ENCODE results near the gene CD48. TPM values are rescaled to one million over a fixed set of nuclear protein-coding genes. Genes with fewer than 3 reads are reported as not detected.

CD48 gene
- total RNA-seq, 2 experiments from 2014 or later = 387 to 395 TPM

- DNase-seq (no peak), ATAC-seq (ENCODE audit: poor library complexity) (no peak)
- H3K9me3 Mint-ChIP-seq = no peaks in the 10 kb centered on the region
- no peak overlapping the region for H3K27ac ChIP-seq (ENCODE audit: low read depth in 1 of 2, low read length in 2 of 2)
- POLR2A ChIA-PET = interaction anchor here (1.2 kb wide), 1 partner anchor 8 kb away, joined by 3 read pairs; no protein-coding TSS in a partner anchor
- H3K27me3 Mint-ChIP-seq = no peaks in the 10 kb centered on the region
- H3K36me3 ChIP-seq (ENCODE audit: insufficient read depth, low read length) = no peaks in the 10 kb centered on the region
- no peak overlapping the region for H3K4me3 ChIP-seq (ENCODE audit: low read length)
- no peaks in the 10 kb centered on the region for H3K27me3 ChIP-seq (ENCODE audit: control insufficient read depth in 1 of 2, insufficient read depth in 2 of 2, low read length in 2 of 2)
- H3K4me3 Mint-ChIP-seq = no peak overlapping the region
- CTCF ChIA-PET = no interaction called here
- peaks cover 45% of the 10 kb centered on the region for H3K4me1 ChIP-seq (ENCODE audit: insufficient read depth, low read length)
- intact Hi-C loops (cut with DNase I, micrococcal nuclease) = no loop called here
- no peaks in the 10 kb centered on the region for H3K9me3 ChIP-seq (ENCODE audit: control insufficient read depth in 1 of 2, insufficient read depth in 1 of 2, low read length in 2 of 2)
- no peaks in the 10 kb centered on the region for H3K36me3 Mint-ChIP-seq (ENCODE audit: low read depth)
- peaks cover 17% of the 10 kb centered on the region for H3K4me1 Mint-ChIP-seq (ENCODE audit: low read depth)
- H3K27ac Mint-ChIP-seq = no peak overlapping the region
- TF ChIP-seq, protein P1, sequence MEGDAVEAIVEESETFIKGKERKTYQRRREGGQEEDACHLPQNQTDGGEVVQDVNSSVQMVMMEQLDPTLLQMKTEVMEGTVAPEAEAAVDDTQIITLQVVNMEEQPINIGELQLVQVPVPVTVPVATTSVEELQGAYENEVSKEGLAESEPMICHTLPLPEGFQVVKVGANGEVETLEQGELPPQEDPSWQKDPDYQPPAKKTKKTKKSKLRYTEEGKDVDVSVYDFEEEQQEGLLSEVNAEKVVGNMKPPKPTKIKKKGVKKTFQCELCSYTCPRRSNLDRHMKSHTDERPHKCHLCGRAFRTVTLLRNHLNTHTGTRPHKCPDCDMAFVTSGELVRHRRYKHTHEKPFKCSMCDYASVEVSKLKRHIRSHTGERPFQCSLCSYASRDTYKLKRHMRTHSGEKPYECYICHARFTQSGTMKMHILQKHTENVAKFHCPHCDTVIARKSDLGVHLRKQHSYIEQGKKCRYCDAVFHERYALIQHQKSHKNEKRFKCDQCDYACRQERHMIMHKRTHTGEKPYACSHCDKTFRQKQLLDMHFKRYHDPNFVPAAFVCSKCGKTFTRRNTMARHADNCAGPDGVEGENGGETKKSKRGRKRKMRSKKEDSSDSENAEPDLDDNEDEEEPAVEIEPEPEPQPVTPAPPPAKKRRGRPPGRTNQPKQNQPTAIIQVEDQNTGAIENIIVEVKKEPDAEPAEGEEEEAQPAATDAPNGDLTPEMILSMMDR (IDR thresholded peaks at IDR 0.05) = no peak
Measured at GRCh38 chr1:160745551-160745950, 33.9 kb upstream of the CD48 start.

DNA sequence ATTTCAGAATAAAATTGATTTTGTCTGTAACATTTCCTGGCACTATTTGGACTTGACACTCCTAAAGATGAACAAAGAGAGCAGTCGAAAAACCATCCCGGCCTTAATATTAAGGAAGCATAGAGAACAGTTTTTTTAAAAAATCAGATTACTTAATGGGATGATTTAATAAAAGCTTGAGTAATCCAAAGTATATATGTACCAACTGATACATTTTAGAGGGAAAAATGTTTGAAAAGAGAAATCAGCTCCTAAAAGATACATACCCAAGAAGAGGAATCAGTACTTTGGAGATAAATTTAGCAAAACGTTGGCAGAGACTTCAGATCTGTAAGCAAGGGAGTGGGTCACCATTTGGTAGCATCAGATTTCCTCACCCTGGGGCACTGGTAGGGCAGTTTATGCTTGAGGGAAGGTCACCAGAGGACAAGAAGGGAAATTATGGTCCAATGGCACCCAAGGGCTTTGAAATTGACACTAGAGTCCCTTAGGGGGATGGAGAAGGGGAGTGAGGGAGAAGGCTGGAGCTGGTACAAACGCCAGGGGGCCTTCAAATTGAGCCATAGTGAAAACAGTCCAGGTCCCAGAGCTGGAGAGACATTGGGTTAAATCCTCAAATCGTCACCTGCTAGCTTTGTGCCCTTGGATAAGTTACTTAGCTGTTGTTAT, 33.4 kb upstream of the CD48 start:
- Mint-ChIP-seq H3K27ac (peak overlapping the region; percentile 57), H3K4me3 (no peak overlapping the region), H3K27me3 (no peaks in the 10 kb centered on the region), H3K9me3 (no peaks in the 10 kb centered on the region), H3K4me1 (ENCODE audit: low read depth) (peaks cover 17% of the 10 kb centered on the region), H3K36me3 (ENCODE audit: low read depth) (no peaks in the 10 kb centered on the region)
- Histone ChIP-seq H3K9me3 (ENCODE audit: control insufficient read depth in 1 of 2, insufficient read depth in 1 of 2, low read length in 2 of 2) (no peaks in the 10 kb centered on the region), H3K27me3 (ENCODE audit: control insufficient read depth in 1 of 2, insufficient read depth in 2 of 2, low read length in 2 of 2) (no peaks in the 10 kb centered on the region), H3K27ac (ENCODE audit: low read depth in 1 of 2, low read length in 2 of 2) (no peak overlapping the region), H3K36me3 (ENCODE audit: insufficient read depth, low read length) (no peaks in the 10 kb centered on the region), H3K4me1 (ENCODE audit: insufficient read depth, low read length) (peaks cover 42% of the 10 kb centered on the region), H3K4me3 (ENCODE audit: low read length) (no peak overlapping the region)
- TF ChIP-seq, protein P1 (IDR thresholded peaks at IDR 0.05) = no peak
- ATAC-seq (ENCODE audit: poor library complexity) = no peak
- ChIA-PET CTCF (interaction anchor here (1.2 to 1.9 kb wide), 2 partner anchors 23 to 70 kb away, joined by 3 to 6 read pairs; no protein-coding TSS in a partner anchor), POLR2A (interaction anchor here (0.9 to 2.7 kb wide), 5 partner anchors 9 to 277 kb away, joined by 3 to 12 read pairs (median 5); partner anchors contain the start of gene LY9)
- intact Hi-C loops (cut with DNase I, micrococcal nuclease) = no loop called here
- no peak for DNase-seq

DNA sequence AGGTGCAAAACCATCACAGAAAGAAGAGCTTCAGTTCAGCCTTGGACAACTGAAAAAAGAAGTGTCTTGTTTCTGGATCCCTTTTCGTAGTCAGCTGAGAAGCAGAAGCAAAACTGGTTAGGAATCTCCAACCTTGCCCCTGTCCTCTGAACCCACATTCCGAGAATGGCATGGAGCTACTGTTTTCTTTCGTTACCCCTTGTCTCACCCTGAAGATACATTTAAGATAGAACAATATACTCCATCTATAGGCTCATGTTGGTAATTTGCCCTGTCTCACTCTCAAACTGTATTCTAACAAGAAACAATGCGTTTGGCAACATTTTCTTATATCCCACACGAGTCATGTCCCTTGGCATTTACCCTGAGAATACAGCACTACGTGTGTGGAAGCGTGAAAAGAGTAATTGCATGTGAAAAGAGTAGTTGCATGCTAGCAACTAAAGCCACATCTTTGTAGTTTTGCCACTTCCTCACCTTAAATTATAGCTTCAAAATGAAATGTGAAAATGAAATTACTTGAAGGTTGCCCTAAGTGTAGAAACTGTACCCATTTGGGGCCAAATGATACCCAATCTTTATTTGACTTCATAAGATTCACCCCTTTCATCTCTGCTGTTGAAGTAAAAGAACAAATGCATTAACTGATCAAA, 32.7 kb upstream of the CD48 start:
- Histone ChIP-seq H3K4me3 (ENCODE audit: low read length) (no peak overlapping the region), H3K27ac (ENCODE audit: low read depth in 1 of 2, low read length in 2 of 2) (no peak overlapping the region), H3K36me3 (ENCODE audit: insufficient read depth, low read length) (no peaks in the 10 kb centered on the region), H3K27me3 (ENCODE audit: control insufficient read depth in 1 of 2, insufficient read depth in 2 of 2, low read length in 2 of 2) (no peaks in the 10 kb centered on the region), H3K4me1 (ENCODE audit: insufficient read depth, low read length) (peaks cover 39% of the 10 kb centered on the region), H3K9me3 (ENCODE audit: control insufficient read depth in 1 of 2, insufficient read depth in 1 of 2, low read length in 2 of 2) (no peaks in the 10 kb centered on the region)
- Mint-ChIP-seq H3K9me3 (no peaks in the 10 kb centered on the region), H3K4me1 (ENCODE audit: low read depth) (peaks cover 17% of the 10 kb centered on the region), H3K27ac (peak overlapping the region; percentile 57), H3K27me3 (no peaks in the 10 kb centered on the region), H3K4me3 (peak overlapping the region; percentile 42), H3K36me3 (ENCODE audit: low read depth) (no peaks in the 10 kb centered on the region)
- TF ChIP-seq, protein P1 (IDR thresholded peaks at IDR 0.05) = no peak
- CTCF ChIA-PET = interaction anchor here (1.2 to 1.9 kb wide), 2 partner anchors 24 to 69 kb away, joined by 3 to 6 read pairs; no protein-coding TSS in a partner anchor
- peak in 3 of 14 experiments; percentile 46 to 76 (median 47) for DNase-seq
- intact Hi-C loops (cut with DNase I, micrococcal nuclease) = no loop called here
- POLR2A ChIA-PET = interaction anchor here (0.9 to 2.7 kb wide), 6 partner anchors 9 to 277 kb away, joined by 3 to 12 read pairs (median 4); partner anchors contain the start of gene LY9
- ATAC-seq (ENCODE audit: poor library complexity) = peak; percentile 56

All from CD4-positive, alpha-beta T cell (primary cell).